PC-3 (cell line): Measurements from ENCODE around the gene KRTAP12-3.

Experiments used
- CTCF ChIP-seq: fragments of 300-600 bp; sonication (generic); conservative IDR thresholded peaks from 2 replicates; pipeline ENCODE4 v1.5.1; 2017; ENCODE audit warnings: antibody characterized with exemption, low read depth, mild to moderate bottlenecking, low read length
- EZH2 ChIP-seq: fragments of 300-600 bp; sonication (generic); IDR thresholded peaks from one replicate; pipeline ENCODE4 v1.6.1; 2017; ENCODE audit warnings: antibody characterized with exemption, mild to moderate bottlenecking, low read length; ENCODE audit not compliant: unreplicated experiment
- EZH2phosphoT487 ChIP-seq: fragments of 300-600 bp; sonication (generic); IDR thresholded peaks from 2 replicates; pipeline ENCODE4 v1.6.1; 2018; ENCODE audit warnings: mild to moderate bottlenecking, antibody characterized with exemption, low read length, borderline replicate concordance

- TF ChIP-seq EZH2 (no peak), CTCF (no peak), EZH2phosphoT487 (no peak)
These were observed 26.8 kb downstream of the KRTAP12-3 start for GRCh38 chr21:44684483-44684882.
